ENCODE data around the gene IMPACT. TPM values are rescaled to one million over a fixed set of nuclear protein-coding genes. Genes with fewer than 3 reads are reported as not detected.
A peak's percentile ranks its signal among the peaks of the same experiment; 100 is the strongest.

Gene IMPACT
- total and polyA plus RNA-seq, 2 experiments from 2014 or later = 15.3 to 27.6 TPM

- Histone ChIP-seq H3K9me3 (ENCODE audit: low read depth) (no peaks in the 10 kb centered on the region), H3K36me3 (no peaks in the 10 kb centered on the region), H3K27me3 (no peaks in the 10 kb centered on the region), H3K4me1 (ENCODE audit: low read depth) (no peaks in the 10 kb centered on the region), H3K27ac (no peak overlapping the region), H3K4me3 (no peak overlapping the region)
- peak in 1 of 2 donors; percentile 48 for DNase-seq (ENCODE audit: low read depth in 1 of 2, low spot score in 1 of 2)
- TF ChIP-seq CTCF (IDR thresholded peaks at IDR 0.05; ENCODE audit: low read depth, low read length) = no peak
These were observed 27.9 kb upstream of the IMPACT start for GRCh38 chr18:24398540-24398939.

GRCh38 chr18:24400587-24400986 lies 25.9 kb upstream of the IMPACT start:
- TF ChIP-seq CTCF (IDR thresholded peaks at IDR 0.05; ENCODE audit: low read depth, low read length) = no peak
- no peak overlapping the region for H3K4me3 ChIP-seq
- no peaks in the 10 kb centered on the region for H3K27me3 ChIP-seq
- no peak overlapping the region for H3K27ac ChIP-seq
- H3K36me3 ChIP-seq = no peaks in the 10 kb centered on the region
- H3K4me1 ChIP-seq (ENCODE audit: low read depth) = no peaks in the 10 kb centered on the region
- DNase-seq (ENCODE audit: low read depth in 1 of 2, low spot score in 1 of 2) = no peak
- H3K9me3 ChIP-seq (ENCODE audit: low read depth) = no peaks in the 10 kb centered on the region

GRCh38 chr18:24402209-24402785 lies 24.2 kb upstream of the IMPACT start:
- no peak for TF ChIP-seq CTCF (IDR thresholded peaks at IDR 0.05; ENCODE audit: low read depth, low read length)

GRCh38 chr18:24403076-24403475 lies 23.4 kb upstream of the IMPACT start:
- Histone ChIP-seq H3K4me1 (ENCODE audit: low read depth) (no peaks in the 10 kb centered on the region), H3K4me3 (no peak overlapping the region), H3K9me3 (ENCODE audit: low read depth) (no peaks in the 10 kb centered on the region), H3K27ac (no peak overlapping the region), H3K27me3 (no peaks in the 10 kb centered on the region), H3K36me3 (no peaks in the 10 kb centered on the region)
- no peak for TF ChIP-seq CTCF (IDR thresholded peaks at IDR 0.05; ENCODE audit: low read depth, low read length)
- DNase-seq (ENCODE audit: low read depth in 1 of 2, low spot score in 1 of 2) = no peak

More at GRCh38 chr18:24402209-24402785, 24.2 kb upstream of the IMPACT start:
- DNase-seq (ENCODE audit: low read depth in 1 of 2, low spot score in 1 of 2) = no peak
- Histone ChIP-seq H3K4me3 (no peak overlapping the region), H3K27me3 (no peaks in the 10 kb centered on the region), H3K27ac (no peak overlapping the region), H3K4me1 (ENCODE audit: low read depth) (no peaks in the 10 kb centered on the region), H3K36me3 (no peaks in the 10 kb centered on the region), H3K9me3 (ENCODE audit: low read depth) (no peaks in the 10 kb centered on the region)

- no peak for DNase-seq (ENCODE audit: low read depth in 1 of 2, low spot score in 1 of 2)
- no peaks in the 10 kb centered on the region for H3K4me1 ChIP-seq (ENCODE audit: low read depth)
- H3K4me3 ChIP-seq = no peak overlapping the region
- no peak for TF ChIP-seq CTCF (IDR thresholded peaks at IDR 0.05; ENCODE audit: low read depth, low read length)
- no peaks in the 10 kb centered on the region for H3K9me3 ChIP-seq (ENCODE audit: low read depth)
- H3K36me3 ChIP-seq = no peaks in the 10 kb centered on the region
- no peaks in the 10 kb centered on the region for H3K27me3 ChIP-seq
- no peak overlapping the region for H3K27ac ChIP-seq
These were observed 21.9 kb upstream of the IMPACT start for GRCh38 chr18:24404591-24404990.
